GM21717 (cell line): ENCODE data around the gene ALDH1A3.

Source experiments
- ATAC-seq: cut with Tn5 transposase; IDR thresholded peaks from one replicate; pipeline ENCODE4 v1.9.1; 2021; ENCODE audit warnings: mild to moderate bottlenecking, moderate library complexity; ENCODE audit not compliant: unreplicated experiment

The ALDH1A3 gene

GRCh38 chr15:100880897-100881242 lies 1.2 kb downstream of the ALDH1A3 start:
- ATAC-seq = no peak

GRCh38 chr15:100881573-100882336 lies 2.1 kb downstream of the ALDH1A3 start:
- no peak for ATAC-seq

GRCh38 chr15:100885116-100885515 lies 5.5 kb downstream of the ALDH1A3 start:
- ATAC-seq = no peak

GRCh38 chr15:100885811-100886210 lies 6.2 kb downstream of the ALDH1A3 start:
- no peak for ATAC-seq

GRCh38 chr15:100887211-100887913 lies 7.7 kb downstream of the ALDH1A3 start:
- no peak for ATAC-seq

- ATAC-seq = no peak
Observed at GRCh38 chr15:100889385-100890050, 9.9 kb downstream of the ALDH1A3 start.

- no peak for ATAC-seq
Observed at GRCh38 chr15:100890051-100890720, 10.6 kb downstream of the ALDH1A3 start.

- no peak for ATAC-seq
Observed at GRCh38 chr15:100890850-100891249, 11.2 kb downstream of the ALDH1A3 start.

- no peak for ATAC-seq
Observed at GRCh38 chr15:100891307-100892012, 11.8 kb downstream of the ALDH1A3 start.

GRCh38 chr15:100892013-100892355 lies 12.4 kb downstream of the ALDH1A3 start:
- ATAC-seq = no peak

GRCh38 chr15:100893261-100893963 lies 13.8 kb downstream of the ALDH1A3 start:
- no peak for ATAC-seq

- no peak for ATAC-seq
Observed at GRCh38 chr15:100893964-100894295, 14.3 kb downstream of the ALDH1A3 start.

GRCh38 chr15:100895721-100896120 lies 16.1 kb downstream of the ALDH1A3 start:
- no peak for ATAC-seq

GRCh38 chr15:100897221-100898151 lies 17.9 kb downstream of the ALDH1A3 start:
- ATAC-seq = no peak

GRCh38 chr15:100898152-100898490 lies 18.5 kb downstream of the ALDH1A3 start:
- ATAC-seq = no peak

GRCh38 chr15:100898661-100899462 lies 19.2 kb downstream of the ALDH1A3 start:
- ATAC-seq = no peak

- no peak for ATAC-seq
Observed at GRCh38 chr15:100899601-100900000, 20.0 kb downstream of the ALDH1A3 start.

- ATAC-seq = no peak
Observed at GRCh38 chr15:100900136-100900794, 20.6 kb downstream of the ALDH1A3 start.
